SK-MEL-5 (cell line): ENCODE data around the gene TCHH. TPM values are rescaled to one million over a fixed set of nuclear protein-coding genes. Genes with fewer than 3 reads are reported as not detected.

Source experiments
- DNase-seq: peaks from one replicate; pipeline ENCODE4 v3.0.0-alpha.2; 2016; ENCODE audit warnings: low read depth, low spot score
- in situ Hi-C: cut with HindIII; loops from 2 replicates; pipeline ENCODE4 v1.10.0; 2016; ENCODE audit warnings: low sequenced_read_pairs, high pct_unique_total_duplicates, low pct_unique_long_range_greater_than_20kb
- total RNA-seq: library from RNA; depleted of rRNA; stranded (reverse); fragments of >200 nt; shearing (Covaris generic); gene quantifications from 2 replicates; pipeline ENCODE4 v1.2.3, GENCODE V29; 2014

TCHH gene
- total RNA-seq, 1 experiment from 2014 or later = 0.05 TPM

- DNase-seq = no peak
- in situ Hi-C loops = no loop called here
Measured at GRCh38 chr1:152127673-152128072, 12.4 kb upstream of the TCHH start.

DNA sequence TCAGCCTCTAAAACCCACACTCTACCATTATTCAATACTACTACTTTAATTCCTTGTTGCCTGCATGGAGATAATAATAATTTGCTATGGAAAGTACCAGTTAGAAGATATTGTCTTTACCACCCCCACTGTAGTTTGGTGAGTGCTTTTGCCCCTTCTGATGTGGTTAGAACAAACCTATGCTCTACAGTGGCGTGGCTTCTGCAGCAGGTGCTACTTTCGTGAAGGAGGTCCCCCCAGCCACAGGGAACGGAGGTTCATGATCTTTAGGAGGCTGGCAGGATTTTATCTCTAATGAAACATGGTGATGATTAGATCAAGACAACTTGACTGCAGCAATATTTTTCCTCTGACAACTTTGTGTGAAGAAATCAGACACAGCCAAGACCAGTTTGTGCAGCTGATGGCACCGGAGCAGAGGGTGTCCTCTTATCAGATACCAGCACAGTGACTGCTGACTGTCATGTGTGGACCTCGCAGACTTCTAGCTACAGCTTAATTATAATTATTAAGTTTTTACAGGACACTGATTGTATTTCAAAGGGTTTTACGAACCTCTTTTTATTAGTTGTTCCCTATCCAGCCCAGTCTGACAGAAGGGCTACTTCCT is 10.7 kb upstream of the TCHH start:
- no peak for DNase-seq
- in situ Hi-C loops = no loop called here

DNA sequence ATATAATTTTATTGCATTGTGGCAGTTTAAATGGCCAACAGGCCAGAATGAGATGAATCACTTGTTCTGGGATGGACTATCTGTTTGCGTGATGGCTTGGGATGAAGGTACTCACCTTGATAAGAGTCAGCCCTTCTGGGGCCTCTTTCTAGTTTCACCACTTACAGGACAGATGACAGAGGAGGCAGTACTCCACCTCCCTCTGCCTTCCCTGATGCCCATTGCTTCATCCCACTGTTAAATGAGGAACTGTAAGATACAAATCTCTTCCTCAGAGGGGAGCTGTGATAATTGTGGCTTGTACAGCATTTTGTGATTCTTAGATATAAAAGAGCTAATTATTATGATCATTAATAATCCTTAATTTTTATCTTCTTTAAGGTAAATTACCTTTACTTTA is 3.7 kb upstream of the TCHH start:
- in situ Hi-C loops = no loop called here
- no peak for DNase-seq

DNA sequence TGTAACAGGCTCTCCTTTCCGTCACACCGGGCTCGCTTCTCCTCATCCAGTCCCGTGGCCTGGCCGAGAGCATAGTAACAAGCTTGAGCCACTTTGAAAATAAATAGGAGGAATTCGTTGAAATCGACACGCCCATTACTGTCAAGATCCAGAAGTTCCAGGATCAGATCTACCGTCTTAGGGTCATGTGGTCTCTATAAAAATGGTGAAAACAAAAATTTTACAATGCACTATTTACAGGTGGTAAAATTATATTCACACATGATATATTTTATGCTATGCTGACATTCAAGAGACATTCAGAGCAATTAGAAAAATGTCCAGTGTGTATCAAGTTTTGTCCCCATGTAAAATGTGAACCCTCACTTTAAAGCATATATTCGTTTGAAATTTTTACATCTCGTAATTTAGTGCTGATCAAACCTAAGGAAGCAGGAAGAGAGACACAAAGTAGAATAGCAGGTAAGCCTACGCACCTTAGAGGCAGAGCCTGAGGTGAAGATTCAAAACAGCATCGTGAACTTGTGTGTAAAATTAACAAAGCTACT is 2.3 kb downstream of the TCHH start:
- in situ Hi-C loops = no loop called here
- DNase-seq = no peak

DNA sequence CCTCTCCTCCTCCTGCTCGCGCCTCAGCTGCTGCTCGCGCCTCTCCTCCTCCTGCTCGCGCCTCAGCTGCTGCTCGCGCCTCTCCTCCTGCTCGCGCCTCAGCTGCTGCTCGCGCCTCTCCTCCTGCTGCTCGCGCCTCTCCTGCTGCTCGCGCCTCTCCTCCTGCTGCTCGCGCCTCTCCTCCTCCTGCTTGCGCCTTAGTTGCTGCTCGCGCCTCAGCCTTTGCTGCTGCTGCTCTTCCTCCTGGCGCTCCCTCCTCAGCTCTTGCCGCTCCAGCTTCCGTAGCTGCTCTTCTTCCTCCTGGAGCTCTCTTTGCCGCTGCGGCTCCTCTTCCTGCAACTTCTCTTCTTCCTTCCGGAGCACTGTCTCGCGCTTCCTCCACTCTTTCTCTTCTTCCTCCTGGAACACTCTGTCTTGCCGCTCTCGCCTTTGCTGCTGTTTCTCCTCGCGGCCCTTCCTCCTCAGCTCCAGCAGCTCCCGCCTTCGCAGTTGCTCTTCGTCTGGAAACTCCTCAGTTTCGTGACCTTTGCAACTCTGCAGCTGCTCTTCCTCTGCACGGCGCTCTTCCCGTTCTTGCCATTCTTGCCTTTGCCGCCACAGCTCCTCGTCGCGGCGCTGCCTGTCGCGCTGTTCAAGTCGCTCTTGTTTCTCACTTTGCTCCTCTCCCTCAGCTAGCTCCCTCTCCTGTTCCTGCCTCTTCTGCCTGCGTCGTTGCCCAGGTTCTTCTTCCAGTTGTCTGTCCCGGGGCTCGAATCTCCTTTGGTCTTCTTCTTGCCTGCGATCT is 3.0 kb downstream of the TCHH start:
- peak; percentile 17 for DNase-seq
- in situ Hi-C loops = no loop called here

DNA sequence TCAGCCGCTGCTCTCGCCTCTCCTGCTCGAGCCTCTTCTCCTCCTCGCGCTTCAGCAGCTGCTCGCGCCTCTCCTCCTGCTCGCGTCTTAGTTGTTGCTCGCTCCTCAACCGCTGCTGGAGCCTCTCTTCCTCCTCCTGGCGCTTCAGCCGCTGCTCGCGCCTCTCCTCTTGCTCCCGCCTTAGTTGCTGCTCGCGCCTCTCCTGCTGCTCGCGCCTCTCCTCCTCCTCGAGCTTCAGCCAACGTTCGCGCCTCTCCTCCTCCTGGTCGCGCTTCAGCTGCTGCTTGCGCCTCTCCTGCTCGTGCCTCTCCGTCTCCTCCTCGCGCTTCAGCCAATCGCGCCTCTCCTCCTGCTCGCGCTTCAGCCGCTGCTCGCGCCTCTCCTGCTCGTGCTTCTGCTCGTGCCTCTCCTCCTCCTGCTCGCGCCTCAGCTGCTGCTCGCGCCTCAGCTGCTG is 3.7 kb downstream of the TCHH start:
- DNase-seq = peak; percentile 7
- in situ Hi-C loops = no loop called here

- in situ Hi-C loops = no loop called here
- DNase-seq = peak; percentile 35
Measured at GRCh38 chr1:152110860-152111514, 4.3 kb downstream of the TCHH start.

DNA sequence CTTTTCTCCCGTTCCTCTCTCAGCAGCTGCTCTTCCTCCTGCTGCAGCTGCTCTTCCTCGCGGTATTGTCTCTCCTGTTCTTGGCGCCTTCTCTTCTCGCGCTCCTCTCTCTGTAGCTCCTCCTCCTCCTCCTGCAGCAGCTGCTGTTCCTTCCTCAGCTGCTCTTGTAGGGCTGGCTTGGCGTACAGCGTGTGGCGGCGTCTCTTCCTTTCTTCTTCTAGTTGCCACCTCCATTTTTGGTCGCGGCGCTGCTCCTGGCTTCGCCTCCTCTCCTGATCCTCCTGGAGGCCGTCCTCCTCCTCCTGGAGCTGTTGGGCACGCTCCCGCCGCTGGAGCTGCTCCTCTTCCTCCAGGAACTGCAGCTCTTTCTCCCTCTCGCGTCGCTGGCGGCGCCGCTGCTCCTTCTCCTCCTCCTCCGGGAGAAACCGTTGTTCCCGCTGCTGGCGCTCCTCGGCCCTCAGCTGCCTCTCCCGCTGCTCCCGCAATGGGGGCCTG is 4.8 kb downstream of the TCHH start:
- in situ Hi-C loops = no loop called here
- peak; percentile 54 for DNase-seq

GRCh38 chr1:152109998-152110294 is 5.3 kb downstream of the TCHH start:
- in situ Hi-C loops = no loop called here
- no peak for DNase-seq

DNA sequence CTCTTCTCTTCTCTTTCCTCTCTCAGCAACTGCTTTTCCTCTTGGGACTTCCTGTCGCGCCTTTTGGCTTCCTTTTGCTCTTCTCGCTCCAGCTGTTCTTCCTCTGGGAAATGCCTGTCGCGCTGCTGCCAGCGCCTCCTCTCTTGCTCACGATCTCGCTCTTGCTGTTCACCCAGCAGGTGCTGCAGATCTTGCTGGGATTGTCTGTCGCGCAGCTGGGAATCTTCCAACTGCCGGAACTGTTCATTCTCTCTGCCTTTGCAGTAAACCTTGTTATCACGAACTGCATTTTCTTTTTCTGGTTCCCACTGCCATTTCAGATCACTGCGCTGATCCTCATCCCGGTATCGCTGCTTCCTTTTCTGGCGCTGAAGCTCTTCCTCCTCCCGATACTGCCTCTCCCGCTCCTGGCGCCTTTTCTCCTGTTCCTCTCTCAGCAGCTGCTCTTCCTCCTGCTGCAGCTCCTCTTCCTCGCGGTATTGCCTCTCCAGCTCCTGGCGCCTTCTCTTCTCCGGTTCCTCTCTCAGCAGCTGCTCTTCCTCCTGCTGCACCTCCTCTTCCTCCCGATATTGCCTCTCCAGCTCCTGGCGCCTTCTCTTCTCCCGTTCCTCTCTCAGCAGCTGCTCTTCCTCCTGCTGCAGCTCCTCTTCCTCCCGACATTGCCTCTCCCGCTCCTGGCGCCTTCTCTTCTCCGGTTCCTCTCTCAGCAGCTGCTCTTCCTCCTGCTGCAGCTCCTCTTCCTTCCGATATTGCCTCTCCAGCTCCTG is 5.8 kb downstream of the TCHH start:
- DNase-seq = peak; percentile 38

DNA sequence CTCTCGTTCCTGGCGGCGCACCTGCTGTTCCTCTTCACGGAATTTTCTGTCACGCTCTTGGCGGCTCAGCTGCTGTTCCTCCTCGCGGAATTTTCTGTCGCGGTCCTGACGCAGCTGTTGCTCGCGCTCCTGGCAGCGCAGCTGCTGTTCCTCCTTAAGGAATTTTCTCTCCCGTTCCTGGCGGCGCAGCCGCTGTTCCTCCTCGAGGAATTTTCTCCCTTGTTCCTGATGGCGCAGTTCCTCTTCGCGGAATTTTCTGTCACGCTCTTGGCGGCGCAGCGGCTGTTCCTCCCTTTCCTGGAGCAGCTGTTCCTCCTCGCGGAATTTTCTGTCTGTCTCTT is 6.4 kb downstream of the TCHH start:
- in situ Hi-C loops = no loop called here
- peak; percentile 7 for DNase-seq

More for the DNA sequence above, 5.8 kb downstream of the TCHH start:
- in situ Hi-C loops = no loop called here

DNA sequence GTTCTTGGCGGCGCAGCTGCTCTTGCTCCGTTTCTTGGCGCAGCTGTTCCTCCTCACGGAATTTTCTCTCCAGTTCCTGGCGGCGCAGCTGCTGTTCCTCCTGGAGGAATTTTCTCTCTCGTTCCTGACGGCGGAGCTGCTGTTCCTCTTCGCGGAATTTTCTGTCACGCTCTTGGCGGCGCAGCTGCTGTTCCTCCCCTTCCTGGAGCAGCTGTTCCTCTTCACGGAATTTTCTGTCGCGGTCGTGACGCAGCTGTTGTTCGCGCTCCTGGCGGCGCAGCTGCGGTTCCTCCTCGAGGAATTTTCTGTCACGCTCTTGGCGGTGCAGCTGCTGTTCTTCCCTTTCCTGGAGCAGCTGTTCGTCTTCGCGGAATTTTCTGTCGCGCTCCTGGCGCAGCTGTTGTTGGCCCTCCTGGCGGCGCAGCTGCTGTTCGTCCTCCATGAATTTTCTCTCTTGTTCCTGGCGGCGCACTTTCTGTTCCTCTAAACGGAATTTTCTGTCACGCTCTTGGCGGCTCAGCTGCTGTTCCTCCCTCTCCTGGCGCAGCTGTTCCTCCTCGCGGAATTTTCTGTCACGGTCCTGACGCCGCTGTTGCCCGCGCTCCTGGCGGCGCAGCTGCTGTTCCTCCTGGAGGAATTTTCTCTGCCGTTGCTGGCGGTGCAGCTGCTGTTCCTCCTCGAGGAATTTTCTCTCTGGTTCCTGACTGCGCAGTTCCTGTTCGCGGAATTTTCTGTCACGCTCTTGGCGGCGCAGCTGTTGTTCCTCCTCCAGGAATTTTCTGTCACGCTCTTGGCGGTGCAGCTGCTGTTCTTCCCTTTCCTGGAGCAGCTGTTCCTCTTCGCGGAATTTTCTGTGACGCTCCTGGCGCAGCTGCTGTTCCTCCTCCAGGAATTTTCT is 7.0 kb downstream of the TCHH start:
- in situ Hi-C loops = no loop called here
- peak; percentile 83 for DNase-seq

- DNase-seq = peak; percentile 71
- in situ Hi-C loops = no loop called here
Measured at GRCh38 chr1:152107031-152107983, 7.9 kb downstream of the TCHH start.

DNA sequence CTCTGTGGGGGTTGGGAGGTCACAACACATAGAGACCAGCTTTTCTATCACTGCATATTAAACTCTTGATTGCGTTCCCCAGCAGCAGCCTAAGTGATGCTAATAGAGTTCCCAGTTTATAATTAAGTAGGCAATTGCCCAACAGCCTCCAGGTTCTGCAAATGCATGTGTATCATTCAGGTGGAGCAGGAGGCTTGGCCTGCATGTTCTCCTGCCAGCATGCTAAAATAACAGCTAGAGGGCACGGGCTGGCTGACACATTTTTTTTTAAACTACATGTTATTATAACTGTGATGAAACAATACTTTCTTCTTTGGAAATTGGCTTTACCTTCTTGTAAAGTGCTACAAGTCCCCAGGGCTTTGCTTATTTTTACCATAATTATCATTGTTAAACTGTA is 10.4 kb downstream of the TCHH start:
- no peak for DNase-seq
- in situ Hi-C loops = no loop called here

- in situ Hi-C loops = no loop called here
- no peak for DNase-seq
Measured at GRCh38 chr1:152096931-152097330, 18.3 kb downstream of the TCHH start.
